Endothelial cell of umbilical vein (primary cell): ENCODE measurements around the gene PARP8. TPM values are rescaled to one million over a fixed set of nuclear protein-coding genes. Genes with fewer than 3 reads are reported as not detected.

Experiments
- BruUV-seq: library from RNA; stranded (reverse); fragments of 400-500 nt; replicated peaks from 2 replicates; lab custom pipeline; 2021; lab: Mats Ljungman, UMichigan
- CTCF ChIA-PET: fragments of 300-600, 350-600 bp; sonication (Branson Sonifier 250); formaldehyde crosslinking; loops from one replicate; lab custom pipeline; 2021; ENCODE audit warnings: antibody characterized with exemption, inconsistent platforms; lab: Charles Lee
- POLR2A ChIA-PET: fragments of 300-600, 350-600 bp; sonication (Branson Sonifier 250); formaldehyde crosslinking; loops from one replicate; lab custom pipeline; 2021; ENCODE audit warnings: antibody characterized with exemption, inconsistent platforms; lab: Charles Lee
- DNase-seq: peaks from one replicate; pipeline ENCODE4 v3.0.0-alpha.2; 2011; ENCODE audit warnings: low read depth, low spot score
- FAIRE-seq: peaks from 2 replicates; lab custom pipeline; 2011; peaks lifted over from hg19 to GRCh38; lab: Jason Lieb, UNC
- H2AFZ ChIP-seq: 2 replicates; pipeline ENCODE4 v1.6.0; 2012; ENCODE audit warnings: low read depth, low read length, control low read depth, inconsistent platforms
- H3K27ac ChIP-seq: 2 replicates; pipeline ENCODE4 v1.5.1; 2011; ENCODE audit warnings: low read depth, mild to moderate bottlenecking, control low read depth, low read length, moderate library complexity; ENCODE audit not compliant: insufficient read depth
- H3K27me3 ChIP-seq, 2 experiments: 2 replicates each; pipeline versions ENCODE4 v1.6.0 to v1.6.1; 2011; ENCODE audit warnings: low read length in 2 of 2, mixed read lengths in 1 of 2; ENCODE audit not compliant: control insufficient read depth in 2 of 2, insufficient read depth in 2 of 2
- H3K36me3 ChIP-seq, 2 experiments: 2 replicates in 1 of 2; 3 replicates in 1 of 2; pipeline ENCODE4 v1.5.1; 2011; ENCODE audit warnings: low read length in 2 of 2, mild to moderate bottlenecking in 1 of 2, moderate library complexity in 1 of 2; ENCODE audit not compliant: control insufficient read depth in 2 of 2, insufficient read depth in 2 of 2; ENCODE audit errors: extremely low read depth in 1 of 2
- H3K4me1 ChIP-seq: 3 replicates; pipeline ENCODE4 v1.5.1; 2011; ENCODE audit warnings: mild to moderate bottlenecking, low read length; ENCODE audit not compliant: control insufficient read depth, insufficient read depth; ENCODE audit errors: extremely low read depth
- H3K4me2 ChIP-seq: 2 replicates; pipeline ENCODE4 v1.6.1; 2011; ENCODE audit warnings: low read length, control low read depth, mixed read lengths; ENCODE audit not compliant: insufficient read depth
- H3K4me3 ChIP-seq, 3 experiments: fragments of 200-600 bp in 1 of 3; sonication (generic), shearing (Covaris generic) in 1 of 3; replicated peaks in 1 of 3; 2 replicates each; pipeline ENCODE4 v1.5.1; 2011 to 2016; ENCODE audit warnings: control low read depth in 3 of 3, low read length in 3 of 3, mild to moderate bottlenecking in 2 of 3, inconsistent platforms in 1 of 3, low read depth in 1 of 3, moderate library complexity in 1 of 3; ENCODE audit not compliant: insufficient read depth in 1 of 3
- H3K79me2 ChIP-seq: 2 replicates; pipeline ENCODE4 v1.6.0; 2012; ENCODE audit warnings: low read length, inconsistent platforms; ENCODE audit not compliant: control insufficient read depth, insufficient read depth
- H3K9ac ChIP-seq: replicated peaks from 2 replicates; pipeline ENCODE3; 2011; ENCODE audit warnings: low read length, control low read depth; ENCODE audit not compliant: insufficient read depth; ENCODE audit errors: extremely low read depth
- H3K9me1 ChIP-seq: replicated peaks from 3 replicates; pipeline ENCODE4 v1.6.0; 2011; ENCODE audit warnings: mild to moderate bottlenecking, low read length; ENCODE audit not compliant: control insufficient read depth, insufficient read depth; ENCODE audit errors: extremely low read depth
- H3K9me3 ChIP-seq: replicated peaks from 2 replicates; pipeline ENCODE4 v1.5.1; 2012; ENCODE audit warnings: low read length, inconsistent platforms; ENCODE audit not compliant: control insufficient read depth, insufficient read depth
- H4K20me1 ChIP-seq: replicated peaks from 2 replicates; pipeline ENCODE3; 2011; ENCODE audit warnings: mild to moderate bottlenecking, low read length; ENCODE audit not compliant: control insufficient read depth, insufficient read depth; ENCODE audit errors: extremely low read depth
- EZH2 ChIP-seq: IDR thresholded peaks from 2 replicates; pipeline ENCODE4 v1.6.1; 2012; ENCODE audit warnings: borderline replicate concordance, low read depth, mild to moderate bottlenecking, moderate library complexity, low read length, inconsistent platforms; ENCODE audit not compliant: severe bottlenecking
- FOS ChIP-seq: IDR thresholded peaks from 2 replicates; pipeline ENCODE4 v1.6.1; 2011; ENCODE audit warnings: mild to moderate bottlenecking, low read length, moderate library complexity, borderline replicate concordance; ENCODE audit not compliant: insufficient read depth
- GATA2 ChIP-seq: IDR thresholded peaks from 2 replicates; pipeline ENCODE4 v1.7.0; 2011; ENCODE audit warnings: low read depth, mild to moderate bottlenecking, moderate library complexity, mixed read lengths, low read length; ENCODE audit not compliant: insufficient read length, insufficient read depth
- JUN ChIP-seq: IDR thresholded peaks from 2 replicates; pipeline ENCODE4 v1.6.1; 2011; ENCODE audit warnings: borderline replicate concordance, low read depth; ENCODE audit not compliant: insufficient read length, insufficient read depth
- MYC ChIP-seq: IDR thresholded peaks from one replicate; pipeline ENCODE4 v1.6.1; 2011; ENCODE audit warnings: mild to moderate bottlenecking, low read depth, low read length
- POLR2A ChIP-seq: IDR thresholded peaks from 2 replicates; pipeline ENCODE4 v1.6.1; 2012; ENCODE audit warnings: low read depth, mild to moderate bottlenecking, control low read depth, low read length
- POLR2AphosphoS5 ChIP-seq: IDR thresholded peaks from 2 replicates; pipeline ENCODE4 v1.6.1; 2012; ENCODE audit warnings: low read depth, mild to moderate bottlenecking, control low read depth, low read length, moderate library complexity; ENCODE audit not compliant: insufficient read depth
- dilution Hi-C: fragments of 300-500 bp; cut with MboI; formaldehyde crosslinking; loops from one replicate; pipeline ENCODE4 v1.15.0; 2019; ENCODE audit warnings: low sequenced_read_pairs; ENCODE audit not compliant: extremely low pct_ligation_motif_present
- intact Hi-C: fragments of 100-400 bp; cut with micrococcal nuclease; formaldehyde crosslinking; loops from one replicate; pipeline ENCODE4 v1.10.0; 2022
- polyA plus RNA-seq, 4 experiments: library from polyadenylated mRNA; depleted of rRNA in 3 of 4; stranded (reverse) in 3 of 4; unstranded in 1 of 4; fragments of >200 nt; gene quantifications; 2 replicates each; pipeline versions ENCODE4 v1.2.1 to v1.2.3, GENCODE V29; 2011 to 2012; ENCODE audit warnings: missing spikeins in 1 of 4
- total RNA-seq: library from RNA; stranded (reverse); gene quantifications from 2 replicates; pipeline ENCODE4 v1.2.3, GENCODE V29; 2021
- TF ChIP-seq, protein P1 (sequence below): IDR thresholded peaks from 2 replicates; pipeline ENCODE4 v1.6.1; 2011; ENCODE audit not compliant: insufficient read depth, insufficient read length
- TF ChIP-seq, protein P2 (sequence below), 2 donors: IDR thresholded peaks; 1 replicate in 1 of 2; 2 replicates in 1 of 2; pipeline ENCODE4 v1.5.1; 2011; ENCODE audit warnings: low read length in 2 of 2, mild to moderate bottlenecking in 2 of 2, moderate library complexity in 2 of 2, control low read depth in 1 of 2, inconsistent platforms in 1 of 2, low read depth in 1 of 2; ENCODE audit not compliant: insufficient read depth in 1 of 2; ENCODE audit errors: extremely low read depth in 1 of 2

PARP8 gene
- total and polyA plus RNA-seq, 2 donors (not counting 3 experiments of a cell fraction or from before 2014, with no cell fraction given) = 0.03 to 0.60 TPM

DNA sequence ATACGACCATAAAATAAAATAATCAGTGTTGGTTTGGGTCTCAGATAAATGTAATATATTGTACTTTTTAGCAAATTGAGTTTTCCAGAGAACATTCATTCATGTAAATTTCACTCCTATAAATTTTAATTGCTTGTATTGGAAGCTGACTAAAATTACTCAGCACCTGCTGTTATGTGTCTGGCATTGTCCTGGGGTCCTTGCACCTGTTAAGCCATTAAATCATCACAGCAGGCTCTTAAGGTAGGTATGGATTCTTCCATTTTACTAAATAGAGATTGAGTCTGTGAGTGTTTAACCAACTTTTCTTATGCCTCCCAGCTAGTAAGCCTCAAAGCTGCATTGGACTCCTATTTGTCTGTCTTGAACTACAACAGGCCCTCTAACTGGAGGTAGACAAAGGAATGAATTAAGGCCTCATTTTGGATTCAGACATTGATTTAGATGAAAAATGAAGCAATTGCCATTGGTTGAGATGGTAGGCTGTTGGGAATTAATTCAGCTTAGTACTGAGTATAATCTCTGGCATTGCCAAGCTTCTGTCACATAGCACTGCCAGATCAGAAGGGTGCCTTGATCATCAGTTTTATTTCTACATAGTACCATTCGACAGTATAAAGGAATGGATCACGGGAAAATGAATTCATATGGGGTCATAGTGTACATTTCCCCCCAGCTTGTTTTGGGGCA is 78.9 kb downstream of the PARP8 start:
- Histone ChIP-seq H3K9me3 (no peaks in the 10 kb centered on the region), H3K36me3 (no peaks in the 10 kb centered on the region), H3K4me2 (no peak overlapping the region), H2AFZ (no peak overlapping the region), H3K79me2 (no peaks in the 10 kb centered on the region), H3K4me3 (no peak overlapping the region), H3K27me3 (no peaks in the 10 kb centered on the region), H3K9ac (no peak overlapping the region), H3K9me1 (no peaks in the 10 kb centered on the region), H3K4me1 (no peaks in the 10 kb centered on the region), H4K20me1 (no peaks in the 10 kb centered on the region), H3K27ac (no peak overlapping the region)
- dilution Hi-C loops (no loop called here), intact Hi-C loops (no loop called here)
- ChIA-PET POLR2A (no interaction called here), CTCF (no interaction called here)
- no peak for TF ChIP-seq POLR2AphosphoS5
- TF ChIP-seq, protein P1, sequence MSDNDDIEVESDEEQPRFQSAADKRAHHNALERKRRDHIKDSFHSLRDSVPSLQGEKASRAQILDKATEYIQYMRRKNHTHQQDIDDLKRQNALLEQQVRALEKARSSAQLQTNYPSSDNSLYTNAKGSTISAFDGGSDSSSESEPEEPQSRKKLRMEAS = no peak
- no peak for TF ChIP-seq FOS
- TF ChIP-seq POLR2A = no peak
- no peak for TF ChIP-seq EZH2
- BruUV-seq = no TSS peak
- FAIRE-seq = no peak
- no peak for DNase-seq

DNA sequence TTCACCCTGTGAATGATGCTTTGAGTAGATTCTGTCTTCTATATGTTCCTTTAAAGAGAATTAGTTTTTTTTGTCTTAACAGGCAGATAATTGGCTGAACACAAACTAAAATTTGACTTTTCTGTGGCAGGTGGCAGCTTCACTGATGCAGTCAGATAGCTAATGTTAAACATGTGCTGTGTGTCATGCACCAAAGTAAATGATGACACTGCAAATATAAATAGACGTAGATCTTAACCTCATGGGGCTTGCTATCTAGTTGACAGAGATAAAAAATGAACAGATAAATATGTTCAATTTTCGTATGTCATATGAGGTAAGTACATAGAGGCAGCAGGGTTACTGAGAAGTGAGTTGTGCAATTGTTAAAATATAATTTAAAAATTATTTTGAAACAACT is 82.7 kb downstream of the PARP8 start:
- Histone ChIP-seq H3K79me2 (no peaks in the 10 kb centered on the region), H3K9me1 (no peaks in the 10 kb centered on the region), H3K27ac (no peak overlapping the region), H3K9ac (no peak overlapping the region), H3K27me3 (no peaks in the 10 kb centered on the region), H3K4me1 (no peaks in the 10 kb centered on the region), H2AFZ (no peak overlapping the region), H3K4me2 (no peak overlapping the region), H4K20me1 (no peaks in the 10 kb centered on the region), H3K4me3 (no peak overlapping the region), H3K36me3 (no peaks in the 10 kb centered on the region), H3K9me3 (no peaks in the 10 kb centered on the region)
- ChIA-PET POLR2A (no interaction called here), CTCF (no interaction called here)
- no peak for DNase-seq
- intact Hi-C loops (no loop called here), dilution Hi-C loops (no loop called here)
- TF ChIP-seq, protein P2, sequence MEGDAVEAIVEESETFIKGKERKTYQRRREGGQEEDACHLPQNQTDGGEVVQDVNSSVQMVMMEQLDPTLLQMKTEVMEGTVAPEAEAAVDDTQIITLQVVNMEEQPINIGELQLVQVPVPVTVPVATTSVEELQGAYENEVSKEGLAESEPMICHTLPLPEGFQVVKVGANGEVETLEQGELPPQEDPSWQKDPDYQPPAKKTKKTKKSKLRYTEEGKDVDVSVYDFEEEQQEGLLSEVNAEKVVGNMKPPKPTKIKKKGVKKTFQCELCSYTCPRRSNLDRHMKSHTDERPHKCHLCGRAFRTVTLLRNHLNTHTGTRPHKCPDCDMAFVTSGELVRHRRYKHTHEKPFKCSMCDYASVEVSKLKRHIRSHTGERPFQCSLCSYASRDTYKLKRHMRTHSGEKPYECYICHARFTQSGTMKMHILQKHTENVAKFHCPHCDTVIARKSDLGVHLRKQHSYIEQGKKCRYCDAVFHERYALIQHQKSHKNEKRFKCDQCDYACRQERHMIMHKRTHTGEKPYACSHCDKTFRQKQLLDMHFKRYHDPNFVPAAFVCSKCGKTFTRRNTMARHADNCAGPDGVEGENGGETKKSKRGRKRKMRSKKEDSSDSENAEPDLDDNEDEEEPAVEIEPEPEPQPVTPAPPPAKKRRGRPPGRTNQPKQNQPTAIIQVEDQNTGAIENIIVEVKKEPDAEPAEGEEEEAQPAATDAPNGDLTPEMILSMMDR (IDR thresholded peaks at IDR 0.05; ENCODE audit: extremely low read depth in 1 of 2, insufficient read depth in 1 of 2, low read depth in 1 of 2, low read length in 2 of 2) = no peak
- TF ChIP-seq POLR2AphosphoS5 (no peak), EZH2 (no peak), GATA2 (no peak), JUN (no peak), FOS (no peak), POLR2A (no peak), MYC (no peak)
- TF ChIP-seq, protein P1 = no peak
- no peak for FAIRE-seq
- no TSS peak for BruUV-seq
